ACC112 (cell line): Measurements from ENCODE around the gene CCL16.
"Not testable (repeated sequence)": the region's sequence is repeated elsewhere in the genome, so short reads cannot be mapped to it uniquely, and the experiment has no call there.

ENCODE experiments used
- H2AFZ ChIP-seq: fragments of 200-600 bp; sonication (generic); one replicate; pipeline ENCODE4 v1.6.0; 2017; ENCODE audit warnings: antibody characterized with exemption, low read length; ENCODE audit not compliant: unreplicated experiment
- H3K27ac ChIP-seq: fragments of 200-600 bp; sonication (generic); 2 replicates; pipeline ENCODE4 v1.5.1; 2014; ENCODE audit warnings: low read depth, mild to moderate bottlenecking, antibody characterized with exemption, low read length, moderate library complexity
- H3K27me3 ChIP-seq: fragments of 200-600 bp; sonication (generic); 2 replicates; pipeline ENCODE4 v1.6.1; 2014; ENCODE audit warnings: mild to moderate bottlenecking, antibody characterized with exemption, low read length, moderate library complexity, mixed read lengths; ENCODE audit not compliant: insufficient read depth
- H3K36me3 ChIP-seq: fragments of 200-600 bp; sonication (generic); 2 replicates; pipeline ENCODE4 v1.6.1; 2016; ENCODE audit warnings: mild to moderate bottlenecking, antibody characterized with exemption, low read length, moderate library complexity, mixed read lengths; ENCODE audit not compliant: insufficient read depth
- H3K4me1 ChIP-seq: fragments of 200-600 bp; sonication (generic); one replicate; pipeline ENCODE4 v1.6.1; 2016; ENCODE audit warnings: low read length, mixed read lengths; ENCODE audit not compliant: insufficient read depth, unreplicated experiment, control insufficient read depth
- H3K4me3 ChIP-seq: fragments of 200-600 bp; sonication (generic); 2 replicates; pipeline ENCODE4 v1.5.1; 2014; ENCODE audit warnings: mild to moderate bottlenecking, low read depth, low read length
- H3K79me2 ChIP-seq: fragments of 200-600 bp; sonication (generic); one replicate; pipeline ENCODE4 v1.6.0; 2016; ENCODE audit warnings: low read length; ENCODE audit not compliant: control insufficient read depth, unreplicated experiment, insufficient read depth

Gene CCL16

DNA sequence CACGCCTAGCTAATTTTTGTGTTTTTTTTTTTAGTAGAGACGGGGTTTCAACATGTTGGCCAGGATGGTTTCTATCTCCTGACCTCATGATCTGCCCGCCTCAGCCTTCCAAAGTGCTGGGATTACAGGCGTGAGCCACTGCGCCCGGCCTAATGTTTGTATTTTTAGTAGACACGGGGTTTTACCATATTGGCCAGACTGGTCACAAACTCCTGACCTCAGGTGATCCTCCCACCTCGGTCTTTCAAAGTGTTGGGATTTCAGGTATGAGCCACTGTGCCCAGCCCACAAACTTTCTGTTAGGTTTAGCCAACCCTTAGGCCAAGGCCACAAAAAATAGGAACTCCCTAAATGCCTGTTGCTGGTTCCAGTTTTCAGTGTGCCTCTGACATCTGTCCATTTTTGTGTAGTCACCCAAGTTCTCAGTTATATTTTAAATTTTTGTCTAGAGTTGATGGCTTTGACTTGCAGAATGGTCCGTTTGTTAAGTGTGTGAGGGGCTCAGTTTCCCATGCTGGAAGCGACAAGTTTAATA lies 12.7 kb downstream of the CCL16 start:
- Histone ChIP-seq H3K27me3 (peaks cover 8% of the 10 kb centered on the region), H3K79me2 (no peaks in the 10 kb centered on the region), H3K27ac (no peak overlapping the region), H3K4me1 (peaks cover 8% of the 10 kb centered on the region), H3K4me3 (no peak overlapping the region), H2AFZ (no peak overlapping the region), H3K36me3 (no peaks in the 10 kb centered on the region)

DNA sequence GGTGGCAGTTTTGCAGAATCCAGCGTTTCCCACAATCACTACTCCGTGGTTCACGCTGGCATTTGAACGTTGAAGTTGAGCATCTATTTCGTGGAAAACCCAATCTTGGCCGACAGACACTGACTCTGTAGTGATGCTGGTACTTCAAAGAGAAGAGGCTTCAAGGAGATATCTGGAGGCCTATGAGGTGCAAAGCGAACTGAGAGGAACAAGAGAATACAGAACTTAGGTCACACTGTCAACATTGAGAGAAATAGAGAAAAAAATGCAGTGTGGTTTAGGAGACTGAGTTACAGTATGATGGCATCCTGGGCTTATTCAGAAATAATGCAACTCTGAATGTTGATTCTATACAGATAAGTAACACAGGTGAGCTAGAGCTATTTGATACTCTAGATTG lies 16.0 kb downstream of the CCL16 start:
- Histone ChIP-seq H3K4me1 (no peaks in the 10 kb centered on the region), H3K27me3 (peaks cover 25% of the 10 kb centered on the region), H3K27ac (no peak overlapping the region), H3K4me3 (no peak overlapping the region), H3K36me3 (no peaks in the 10 kb centered on the region), H2AFZ (no peak overlapping the region), H3K79me2 (no peaks in the 10 kb centered on the region)

DNA sequence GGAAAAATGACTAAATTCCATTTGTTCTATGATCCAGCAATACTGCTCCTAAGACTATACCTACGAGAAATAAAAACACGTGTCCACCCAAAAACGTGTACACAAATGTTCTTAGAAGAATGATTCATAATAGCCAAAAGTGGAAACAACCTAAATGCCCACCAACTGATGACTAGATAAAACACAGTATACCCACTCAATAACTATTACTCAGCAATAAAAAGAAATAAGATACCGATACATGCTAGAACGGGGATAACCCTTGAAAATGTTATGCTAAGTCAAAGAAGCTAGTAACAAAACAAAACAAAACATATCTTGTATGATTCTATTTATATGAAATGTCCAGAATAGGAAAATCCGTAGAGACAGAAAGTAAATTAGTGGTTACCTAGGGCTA lies 17.6 kb downstream of the CCL16 start:
- no peaks in the 10 kb centered on the region for H3K36me3 ChIP-seq
- peaks cover 41% of the 10 kb centered on the region for H3K27me3 ChIP-seq
- no peak overlapping the region for H2AFZ ChIP-seq
- H3K27ac ChIP-seq: no peak overlapping the region
- no peaks in the 10 kb centered on the region for H3K79me2 ChIP-seq
- H3K4me3 ChIP-seq: no peak overlapping the region
- no peaks in the 10 kb centered on the region for H3K4me1 ChIP-seq

DNA sequence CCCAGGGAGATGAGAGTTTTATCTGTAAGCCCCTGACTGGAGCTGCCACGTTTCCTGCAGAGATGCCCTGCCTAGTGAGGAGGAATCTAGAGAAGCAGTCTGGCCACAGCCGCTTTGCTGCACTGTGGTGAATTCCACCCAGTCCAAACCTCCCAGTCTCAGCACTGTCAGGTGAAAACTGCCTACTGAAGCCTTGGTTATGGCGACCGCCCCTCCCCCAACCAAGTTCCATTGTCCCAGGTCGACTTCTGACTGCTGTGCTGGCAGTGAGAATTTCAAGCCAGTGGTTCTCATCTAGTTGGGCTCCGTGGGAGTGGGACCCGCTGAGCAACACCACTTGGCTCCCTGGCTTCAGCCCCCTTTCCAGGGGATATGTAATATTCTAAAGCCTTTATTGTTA lies 27.6 kb downstream of the CCL16 start:
- H3K4me3 ChIP-seq: no peak overlapping the region
- no peaks in the 10 kb centered on the region for H3K4me1 ChIP-seq
- no peaks in the 10 kb centered on the region for H3K79me2 ChIP-seq
- H3K36me3 ChIP-seq: no peaks in the 10 kb centered on the region
- H3K27ac ChIP-seq: no peak overlapping the region
- H2AFZ ChIP-seq: no peak overlapping the region
- peaks cover 37% of the 10 kb centered on the region for H3K27me3 ChIP-seq

DNA sequence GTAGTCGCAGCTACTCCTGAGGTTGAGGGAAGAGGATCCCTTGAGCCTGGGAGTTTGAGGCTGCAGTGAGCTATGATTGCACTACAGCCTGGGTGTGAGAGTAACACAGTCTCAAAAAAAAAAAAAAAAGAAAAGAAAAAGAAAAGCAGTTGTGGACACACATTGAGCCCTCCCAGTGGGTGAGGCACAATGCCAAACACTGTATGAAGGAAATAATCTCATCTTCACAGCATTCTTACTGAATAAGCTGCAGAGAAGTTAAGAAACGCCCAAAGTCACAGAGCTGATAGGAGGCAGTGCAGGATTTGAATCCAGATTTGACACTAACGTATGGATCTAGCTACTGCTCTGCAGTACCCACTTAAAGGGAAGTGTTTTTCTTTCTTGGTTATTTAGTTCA lies 31.9 kb downstream of the CCL16 start:
- no peaks in the 10 kb centered on the region for H3K4me1 ChIP-seq
- H3K36me3 ChIP-seq: no peaks in the 10 kb centered on the region
- H3K27ac ChIP-seq: no peak overlapping the region
- no peaks in the 10 kb centered on the region for H3K79me2 ChIP-seq
- no peak overlapping the region for H2AFZ ChIP-seq
- H3K4me3 ChIP-seq: no peak overlapping the region
- H3K27me3 ChIP-seq: peaks cover 11% of the 10 kb centered on the region; the same call in 1 of the 2 replicates

DNA sequence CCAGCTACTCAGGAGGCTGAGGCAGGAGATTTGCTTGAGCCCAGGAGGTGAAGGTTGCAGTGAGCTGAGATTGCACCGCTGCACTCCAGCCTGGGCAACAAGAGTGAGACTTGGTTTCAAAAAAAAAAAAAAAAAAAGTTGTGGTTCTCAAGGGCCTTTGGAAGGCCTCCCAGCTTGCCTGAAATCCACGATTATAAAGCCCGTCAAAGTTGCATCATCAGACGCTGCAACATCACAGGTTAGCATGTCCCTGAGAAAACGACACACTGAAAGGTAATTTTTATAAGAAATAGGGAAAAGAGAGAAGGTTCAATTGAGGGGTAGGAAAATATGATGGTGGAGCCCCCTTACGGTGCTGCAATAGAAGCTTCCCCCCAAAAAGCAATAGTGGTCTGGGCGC lies 33.2 kb downstream of the CCL16 start:
- Histone ChIP-seq H3K27me3 (no peaks in the 10 kb centered on the region), H3K79me2 (no peaks in the 10 kb centered on the region), H3K36me3 (no peaks in the 10 kb centered on the region), H2AFZ (no peak overlapping the region), H3K4me1 (no peaks in the 10 kb centered on the region), H3K4me3 (no peak overlapping the region), H3K27ac (no peak overlapping the region)

DNA sequence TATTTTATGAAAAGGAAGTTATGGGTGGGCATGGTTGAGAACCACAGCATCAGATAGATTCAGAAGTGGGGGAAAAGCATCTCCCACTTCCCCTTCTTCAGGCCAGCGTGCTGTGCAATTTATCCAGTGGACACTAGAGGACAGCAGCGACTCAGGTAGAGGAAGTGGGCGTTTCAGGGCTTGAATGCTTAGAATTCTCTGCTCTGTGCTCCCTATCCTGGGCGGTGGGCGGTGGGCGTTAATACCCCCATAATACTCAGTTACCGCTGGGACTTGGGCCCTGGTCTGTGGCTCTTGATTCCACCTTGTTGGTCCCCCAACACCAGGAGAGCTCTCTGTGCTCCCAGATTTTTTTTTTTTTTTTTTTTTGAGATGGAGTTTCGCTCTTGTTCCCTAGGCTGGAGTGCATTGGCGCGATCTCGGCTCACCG lies 34.1 kb downstream of the CCL16 start:
- no peaks in the 10 kb centered on the region for H3K27me3 ChIP-seq
- H3K27ac ChIP-seq: no peak overlapping the region
- no peak overlapping the region for H2AFZ ChIP-seq
- peak overlapping the region; percentile 58; the same call in 1 of the 2 replicates for H3K4me3 ChIP-seq
- no peaks in the 10 kb centered on the region for H3K36me3 ChIP-seq
- H3K79me2 ChIP-seq: no peaks in the 10 kb centered on the region
- no peaks in the 10 kb centered on the region for H3K4me1 ChIP-seq

DNA sequence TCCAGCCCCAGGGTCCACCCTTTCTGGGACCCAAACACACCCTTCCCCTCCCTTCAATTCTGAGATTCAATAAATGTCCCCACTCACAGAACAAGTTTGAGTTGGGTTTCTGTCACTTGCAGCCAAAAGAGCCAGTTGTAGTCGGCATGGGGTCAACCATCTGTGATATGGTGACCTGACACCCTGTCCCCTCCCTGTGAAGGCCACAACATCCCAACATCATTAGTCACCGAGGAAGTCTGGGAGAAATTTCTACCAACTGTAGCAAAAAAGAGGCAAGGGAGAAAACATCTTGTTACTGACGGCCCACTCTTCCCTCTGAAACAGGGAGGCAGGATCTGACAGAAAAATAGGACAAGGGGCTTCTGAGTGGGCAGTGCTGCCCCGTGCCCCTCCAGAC lies 37.1 kb downstream of the CCL16 start:
- Histone ChIP-seq H3K36me3 (no peaks in the 10 kb centered on the region), H3K27me3 (no peaks in the 10 kb centered on the region), H3K27ac (no peak overlapping the region), H3K4me1 (no peaks in the 10 kb centered on the region), H3K4me3 (no peak overlapping the region), H2AFZ (no peak overlapping the region), H3K79me2 (no peaks in the 10 kb centered on the region)

DNA sequence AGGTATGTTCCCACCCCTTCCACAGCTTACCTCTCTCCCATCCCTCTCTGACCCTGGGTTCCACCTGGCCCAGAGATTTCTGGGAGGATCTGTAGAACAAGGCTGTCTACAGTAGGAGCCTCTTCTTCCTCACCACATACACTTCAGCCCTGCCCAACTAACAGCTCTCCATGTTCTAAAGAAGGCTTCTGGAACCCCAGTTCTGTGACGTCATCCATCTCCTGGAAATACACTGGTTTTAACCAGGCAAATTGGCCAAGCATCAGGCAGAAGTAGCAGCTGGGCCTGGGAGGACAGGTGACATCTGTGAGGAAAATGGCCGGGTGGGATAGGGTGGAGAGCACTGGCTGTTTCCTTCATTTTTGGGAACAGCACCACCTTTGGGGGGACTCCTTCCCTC lies 37.8 kb downstream of the CCL16 start, which contains the start of gene LYZL6:
Gene LYZL6 (minus strand): TSS at position 177 of the 400 bp plus-strand sequence. CDS start 4,357 bp downstream, outside the sequence.
- H3K27ac ChIP-seq: no peak within 1 kb of the TSS
- no peak within 1 kb of the TSS for H2AFZ ChIP-seq
- no peak within 1 kb of the TSS for H3K4me3 ChIP-seq
- no peaks in the 10 kb centered on the region for H3K79me2 ChIP-seq
- H3K36me3 ChIP-seq: no peaks in the 10 kb centered on the region
- no peaks in the 10 kb centered on the region for H3K27me3 ChIP-seq
- H3K4me1 ChIP-seq: no peaks in the 10 kb centered on the region

DNA sequence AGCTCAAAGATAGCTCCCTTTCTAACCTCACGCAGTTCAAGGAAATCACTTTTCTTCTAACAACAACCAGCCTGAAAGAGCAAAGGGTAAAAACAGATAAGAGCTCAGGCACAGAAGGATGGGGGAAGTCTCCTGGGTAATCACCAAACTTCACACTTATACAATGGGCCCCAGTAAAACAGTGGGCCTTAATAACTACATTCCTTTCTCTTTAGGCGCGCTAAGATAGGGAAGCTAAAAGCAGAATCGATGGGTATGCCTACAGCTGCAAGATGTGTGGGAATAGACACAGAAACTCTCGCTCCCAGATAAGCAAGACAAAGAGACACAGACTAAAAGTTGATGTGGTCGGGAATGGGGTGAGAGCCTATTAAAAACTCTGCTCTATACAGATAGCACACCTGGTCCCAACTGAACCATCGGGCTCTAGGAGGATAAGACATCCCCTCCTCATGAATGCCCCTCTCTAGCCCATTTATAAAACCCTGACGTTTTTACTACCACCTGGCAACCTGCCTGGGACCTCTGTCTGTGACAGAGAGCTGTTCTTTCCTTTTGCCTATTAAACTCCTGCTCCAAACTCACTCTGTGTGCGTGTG lies 38.6 kb downstream of the CCL16 start:
- Histone ChIP-seq H3K4me3 (no peak overlapping the region), H3K79me2 (no peaks in the 10 kb centered on the region), H3K27me3 (no peaks in the 10 kb centered on the region), H3K4me1 (no peaks in the 10 kb centered on the region), H3K27ac (no peak overlapping the region), H2AFZ (no peak overlapping the region), H3K36me3 (no peaks in the 10 kb centered on the region)

DNA sequence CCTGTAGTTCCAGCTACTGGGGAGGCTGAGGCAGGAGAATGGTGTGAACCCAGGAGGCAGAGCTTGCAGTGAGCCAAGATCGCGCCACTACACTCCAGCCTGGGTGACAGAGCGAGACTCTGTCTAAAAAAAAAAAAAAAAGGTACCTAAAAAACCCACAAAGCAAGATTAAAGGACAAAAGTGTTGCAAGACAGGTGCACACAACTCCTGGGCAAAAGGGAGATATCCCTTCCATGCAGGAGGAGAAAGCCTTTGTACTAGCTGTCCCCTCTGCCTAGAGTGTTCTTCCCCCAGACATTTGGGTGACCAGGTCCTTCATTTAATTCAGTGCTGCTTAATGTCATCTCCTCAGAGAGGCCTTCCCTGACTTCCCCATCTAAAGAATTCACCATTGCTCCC lies 42.8 kb downstream of the CCL16 start:
- not testable (repeated sequence) for H3K4me1 ChIP-seq, H3K36me3 ChIP-seq, H3K27ac ChIP-seq, H3K79me2 ChIP-seq, H3K4me3 ChIP-seq, H2AFZ ChIP-seq, H3K27me3 ChIP-seq
